ENCODE results near the gene ABHD14A. TPM values are rescaled to one million over a fixed set of nuclear protein-coding genes. Genes with fewer than 3 reads are reported as not detected.
A peak's percentile ranks its signal among the peaks of the same experiment; 100 is the strongest.
"Not testable (repeated sequence)": the region's sequence is repeated elsewhere in the genome, so short reads cannot be mapped to it uniquely, and the experiment has no call there.

Gene ABHD14A
- total RNA-seq (2021; fragmentation: NEBNext Ultra II Directional; extraction: Animal tissue kit (Norgen Biotek cat#: 25700)): 10 to 100 TPM; 10.5 to 13.2 (median 11.0) TPM
- long read RNA-seq, transcript ABHD14A-201 (5 exons, 1,062 nt): major isoform, 23 of 27 reads
- long read RNA-seq, partial matches to known transcripts: 0 of 27 reads
- long read RNA-seq, other reads (novel, unspliced or antisense): 4 of 27 reads

DNA sequence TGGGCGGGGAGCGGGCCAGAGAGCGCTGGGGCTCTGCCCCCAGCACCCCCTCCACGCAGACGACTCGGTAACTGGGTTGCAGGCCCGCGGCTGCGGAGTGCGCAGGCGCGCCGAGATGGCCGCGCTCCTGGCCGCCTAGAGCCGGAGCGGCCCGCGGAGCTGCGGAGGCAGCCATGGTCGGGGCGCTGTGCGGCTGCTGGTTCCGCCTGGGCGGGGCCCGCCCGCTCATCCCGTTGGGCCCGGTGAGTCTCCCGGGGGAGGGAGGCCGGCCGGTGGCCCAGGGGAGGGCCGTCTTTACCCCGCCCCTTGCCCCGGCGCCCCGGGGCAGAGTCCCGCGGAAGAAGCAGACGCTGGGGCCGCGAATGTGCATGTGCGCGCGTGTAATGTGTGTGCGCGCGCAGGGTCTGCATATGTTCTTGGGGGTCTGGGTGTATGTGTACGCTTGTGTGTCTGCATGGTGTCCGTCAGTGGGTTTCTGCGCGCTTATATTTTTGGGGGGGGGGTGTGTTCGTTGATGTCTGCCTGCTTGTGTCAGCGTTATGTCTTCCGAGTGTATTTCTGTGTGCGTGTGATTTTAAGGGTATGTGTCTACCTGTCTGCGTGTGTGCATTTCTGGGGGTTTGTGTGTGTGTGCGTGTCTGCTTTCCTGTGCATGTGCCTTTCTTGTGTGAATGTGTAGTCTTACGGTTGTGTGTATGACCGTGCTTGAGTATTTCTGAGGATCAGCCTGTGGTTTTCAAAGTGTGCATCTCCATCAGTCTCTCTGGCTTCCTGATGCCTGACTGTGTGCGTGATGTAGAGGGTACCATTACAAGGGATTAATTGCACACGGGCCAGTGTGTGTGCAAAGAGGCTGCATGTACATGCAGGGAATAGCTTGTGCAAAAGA is at the start of gene ABHD14A:
ABHD14A (plus strand) TSS at position 102 of the 889 bp plus-strand sequence; CDS start at position 174, 72 bp downstream.
- Mint-ChIP-seq H3K36me3 (ENCODE audit: low read depth) (no peaks in the 10 kb centered on the region; the same call in 1 of the 2 replicates), H3K4me1 (ENCODE audit: low read depth) (peaks cover 22% of the 10 kb centered on the region), H3K27me3 (ENCODE audit: insufficient read depth) (no peaks in the 10 kb centered on the region), H3K4me3 (peak within 1 kb of the TSS; percentile 97), H3K9me3 (no peaks in the 10 kb centered on the region), H3K27ac (peak within 1 kb of the TSS; percentile 94)
- DNase-seq: peak; percentile 45
- TF ChIP-seq, protein P1, sequence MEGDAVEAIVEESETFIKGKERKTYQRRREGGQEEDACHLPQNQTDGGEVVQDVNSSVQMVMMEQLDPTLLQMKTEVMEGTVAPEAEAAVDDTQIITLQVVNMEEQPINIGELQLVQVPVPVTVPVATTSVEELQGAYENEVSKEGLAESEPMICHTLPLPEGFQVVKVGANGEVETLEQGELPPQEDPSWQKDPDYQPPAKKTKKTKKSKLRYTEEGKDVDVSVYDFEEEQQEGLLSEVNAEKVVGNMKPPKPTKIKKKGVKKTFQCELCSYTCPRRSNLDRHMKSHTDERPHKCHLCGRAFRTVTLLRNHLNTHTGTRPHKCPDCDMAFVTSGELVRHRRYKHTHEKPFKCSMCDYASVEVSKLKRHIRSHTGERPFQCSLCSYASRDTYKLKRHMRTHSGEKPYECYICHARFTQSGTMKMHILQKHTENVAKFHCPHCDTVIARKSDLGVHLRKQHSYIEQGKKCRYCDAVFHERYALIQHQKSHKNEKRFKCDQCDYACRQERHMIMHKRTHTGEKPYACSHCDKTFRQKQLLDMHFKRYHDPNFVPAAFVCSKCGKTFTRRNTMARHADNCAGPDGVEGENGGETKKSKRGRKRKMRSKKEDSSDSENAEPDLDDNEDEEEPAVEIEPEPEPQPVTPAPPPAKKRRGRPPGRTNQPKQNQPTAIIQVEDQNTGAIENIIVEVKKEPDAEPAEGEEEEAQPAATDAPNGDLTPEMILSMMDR (IDR thresholded peaks at IDR 0.05): no peak; the same call in 1 of the 2 replicates

DNA sequence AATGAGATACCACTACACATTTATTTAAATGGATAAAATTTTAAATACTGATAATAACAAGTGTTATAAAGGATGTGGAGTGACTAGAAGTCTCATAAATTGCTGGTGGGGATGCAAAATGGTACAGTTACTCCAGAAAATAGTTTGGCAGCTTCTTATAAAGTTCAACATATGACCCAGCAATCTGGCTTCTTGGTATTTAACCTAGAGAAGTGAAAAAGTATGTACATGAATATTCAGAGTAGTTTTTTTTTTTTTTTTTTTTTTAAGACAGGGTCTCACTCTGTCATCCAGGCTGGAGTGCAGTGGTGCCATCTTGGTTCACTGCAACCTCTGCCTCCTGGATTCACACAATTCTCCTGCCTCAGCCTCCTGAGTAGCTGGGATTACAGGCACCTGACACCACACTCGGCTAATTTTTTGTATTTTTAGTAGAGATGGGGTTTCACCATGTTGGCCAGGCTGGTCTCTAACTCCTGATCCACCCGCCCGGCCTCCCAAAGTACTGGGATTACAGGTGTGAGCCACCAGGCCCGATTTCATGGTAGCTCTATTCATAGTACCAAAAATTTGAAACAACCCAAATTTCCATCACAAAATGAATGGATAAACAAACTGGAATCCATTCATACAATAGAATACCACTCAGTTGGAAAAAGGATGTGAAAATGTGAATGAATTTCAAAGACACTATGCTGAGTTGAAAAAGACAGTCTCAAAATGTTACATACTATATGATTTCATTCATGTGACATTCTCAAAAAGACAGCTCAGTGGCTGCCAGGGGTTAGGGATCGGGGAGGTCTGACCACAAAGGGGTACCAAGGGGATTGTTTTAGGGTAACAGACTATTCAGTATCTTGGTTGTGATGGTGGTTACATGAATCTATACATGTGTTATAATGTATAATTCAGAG is 47.5 kb upstream of the ABHD14A start:
- Mint-ChIP-seq H3K36me3 (ENCODE audit: low read depth) (peaks cover 11% of the 10 kb centered on the region; the same call in 1 of the 2 replicates), H3K27ac (no peak overlapping the region), H3K4me1 (ENCODE audit: low read depth) (no peaks in the 10 kb centered on the region), H3K27me3 (ENCODE audit: insufficient read depth) (peaks cover 2% of the 10 kb centered on the region; the same call in 1 of the 2 replicates), H3K9me3 (no peaks in the 10 kb centered on the region), H3K4me3 (no peak overlapping the region)
- TF ChIP-seq, protein P1 (IDR thresholded peaks at IDR 0.05): no peak
- no peak for DNase-seq

DNA sequence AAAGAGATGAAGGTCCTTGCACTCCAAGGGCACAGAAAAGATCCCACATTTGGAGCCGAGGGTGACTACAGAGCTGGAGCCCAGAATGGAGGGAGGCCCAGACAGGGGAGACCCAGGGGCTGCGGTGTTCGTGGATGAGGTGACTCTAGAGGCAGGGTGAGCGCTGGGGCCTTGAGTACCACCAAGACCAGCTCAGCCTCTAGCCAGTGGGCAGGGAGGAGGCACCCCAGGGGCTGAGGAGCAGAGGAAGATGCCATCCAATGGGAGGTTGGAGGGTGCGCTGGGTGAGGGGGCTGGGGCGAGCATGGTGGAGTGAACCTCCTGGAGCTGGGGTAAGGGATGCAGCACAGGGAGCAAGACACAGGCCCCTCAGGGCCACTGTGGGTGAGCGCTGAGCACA is 46.4 kb upstream of the ABHD14A start:
- Mint-ChIP-seq H3K27me3 (ENCODE audit: insufficient read depth) (peaks cover 2% of the 10 kb centered on the region; the same call in 1 of the 2 replicates), H3K4me1 (ENCODE audit: low read depth) (no peaks in the 10 kb centered on the region), H3K9me3 (no peaks in the 10 kb centered on the region), H3K36me3 (ENCODE audit: low read depth) (peaks cover 12% of the 10 kb centered on the region; the same call in 1 of the 2 replicates), H3K4me3 (no peak overlapping the region), H3K27ac (no peak overlapping the region)
- TF ChIP-seq, protein P1 (IDR thresholded peaks at IDR 0.05): no peak
- no peak for DNase-seq

DNA sequence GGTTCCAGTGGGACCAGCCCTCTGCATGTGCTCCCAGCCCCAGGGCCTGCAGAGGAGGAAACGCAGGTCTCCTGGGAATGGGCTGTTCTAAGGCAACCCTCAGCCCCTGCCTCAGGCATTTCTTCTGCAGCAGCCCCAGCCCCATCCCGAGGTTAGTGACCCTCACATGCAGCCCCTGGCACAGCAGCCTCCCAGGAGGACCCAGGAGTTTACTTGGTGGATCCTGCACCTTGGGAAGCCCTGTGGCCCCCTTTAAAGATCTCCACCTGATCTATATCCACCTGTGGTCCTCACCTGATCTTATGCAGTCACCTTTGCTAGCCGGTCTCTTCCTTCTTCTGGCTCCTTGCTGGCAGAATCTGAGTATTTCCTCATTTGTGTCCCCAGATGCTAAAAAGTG is 45.9 kb upstream of the ABHD14A start:
- not testable (repeated sequence) for H3K4me3 Mint-ChIP-seq; H3K4me1 Mint-ChIP-seq (ENCODE audit: low read depth); H3K27ac Mint-ChIP-seq; H3K27me3 Mint-ChIP-seq (ENCODE audit: insufficient read depth); DNase-seq; H3K9me3 Mint-ChIP-seq
- peaks cover 14% of the 10 kb centered on the region; the same call in 1 of the 2 replicates for H3K36me3 Mint-ChIP-seq (ENCODE audit: low read depth)

DNA sequence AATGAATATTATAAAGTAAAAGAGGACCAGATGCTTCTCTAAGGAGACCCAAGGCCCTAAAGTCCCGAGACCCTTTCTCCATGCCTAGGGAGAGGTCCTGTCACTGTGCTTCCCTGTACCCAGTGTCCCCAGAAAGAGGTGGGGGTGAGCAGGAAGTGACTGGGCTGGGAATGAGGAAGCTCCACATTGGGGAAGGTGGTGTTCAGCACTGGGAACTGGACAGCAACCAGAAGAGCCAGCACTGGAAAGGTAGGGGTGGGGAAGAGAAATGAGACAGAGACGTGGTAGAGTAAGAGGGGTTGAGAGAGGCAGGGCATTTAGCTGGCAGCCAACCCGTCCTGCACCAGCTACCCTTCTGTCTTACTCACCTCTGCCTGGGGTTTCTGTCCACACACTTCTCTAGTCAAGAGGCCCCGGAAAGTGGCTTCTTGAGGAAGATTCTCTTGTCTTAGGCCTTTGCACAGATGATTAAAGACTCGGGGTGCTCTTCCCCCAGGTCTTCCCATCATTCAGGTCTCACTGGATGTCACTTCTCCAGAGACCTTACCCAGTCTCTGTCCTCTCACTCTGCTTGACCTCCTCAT is 45.4 kb upstream of the ABHD14A start:
- no peaks in the 10 kb centered on the region for H3K4me1 Mint-ChIP-seq (ENCODE audit: low read depth)
- H3K36me3 Mint-ChIP-seq (ENCODE audit: low read depth): peaks cover 15% of the 10 kb centered on the region; the same call in 1 of the 2 replicates
- DNase-seq: no peak
- no peaks in the 10 kb centered on the region for H3K9me3 Mint-ChIP-seq
- TF ChIP-seq, protein P1 (IDR thresholded peaks at IDR 0.05): no peak
- H3K4me3 Mint-ChIP-seq: no peak overlapping the region
- H3K27ac Mint-ChIP-seq: no peak overlapping the region
- peaks cover 2% of the 10 kb centered on the region; the same call in 1 of the 2 replicates for H3K27me3 Mint-ChIP-seq (ENCODE audit: insufficient read depth)

Measured in HFFc6 (cell line).